PC-3 (cell line): Measurements from ENCODE around the gene HARS2. TPM values are rescaled to one million over a fixed set of nuclear protein-coding genes. Genes with fewer than 3 reads are reported as not detected.

ENCODE experiments used
- ATAC-seq: fragments of 200-7000 bp; cut with Tn5 transposase; 2 replicates; pipeline ENCODE4 v1.9.1; 2020; ENCODE audit warnings: mild to moderate bottlenecking, moderate library complexity
- BruUV-seq: library from RNA; stranded (reverse); fragments of 400-500 nt; replicated peaks from 2 replicates; lab custom pipeline; 2021; lab: Mats Ljungman, UMichigan
- CTCF ChIA-PET: fragments of 300-600 bp; sonication (Branson Sonifier 250); formaldehyde crosslinking; loops from one replicate; lab custom pipeline; 2022; ENCODE audit warnings: antibody characterized with exemption; lab: Charles Lee
- POLR2A ChIA-PET: fragments of 300-600 bp; sonication (Branson Sonifier 250); formaldehyde crosslinking; loops from one replicate; lab custom pipeline; 2022; ENCODE audit warnings: antibody characterized with exemption; ENCODE audit not compliant: unreplicated experiment; lab: Charles Lee
- DNase-seq: peaks from one replicate; pipeline ENCODE4 v3.0.0-alpha.2; 2015
- H2AFZ ChIP-seq: fragments of 300-600 bp; sonication (generic); 2 replicates; pipeline ENCODE4 v1.6.0; 2016; ENCODE audit warnings: antibody characterized with exemption, low read length
- H3F3A ChIP-seq: fragments of 300-600 bp; sonication (generic); one replicate; pipeline ENCODE4 v1.6.0; 2017; ENCODE audit warnings: antibody characterized with exemption, low read length, control low read depth, mild to moderate bottlenecking; ENCODE audit not compliant: unreplicated experiment
- H3K27ac ChIP-seq: fragments of 300-600 bp; sonication (generic); 2 replicates; pipeline ENCODE4 v1.5.1; 2016; ENCODE audit warnings: mild to moderate bottlenecking, low read length
- H3K27me3 ChIP-seq: fragments of 300-600 bp; sonication (generic); 2 replicates; pipeline ENCODE4 v1.6.1; 2016; ENCODE audit warnings: low read length, mixed read lengths
- H3K36me3 ChIP-seq: fragments of 300-600 bp; sonication (generic); 2 replicates; pipeline ENCODE4 v1.6.1; 2016; ENCODE audit warnings: low read depth, mixed run types, low read length, mixed read lengths
- H3K4me1 ChIP-seq: fragments of 300-600 bp; sonication (generic); 2 replicates; pipeline ENCODE4 v1.5.1; 2016; ENCODE audit warnings: low read length; ENCODE audit not compliant: insufficient read depth
- H3K4me2 ChIP-seq: fragments of 300-600 bp; sonication (generic); 2 replicates; pipeline ENCODE4 v1.6.0; 2016; ENCODE audit warnings: low read length
- H3K4me3 ChIP-seq: fragments of 300-600 bp; sonication (generic); 2 replicates; pipeline ENCODE4 v1.5.1; 2016; ENCODE audit warnings: mild to moderate bottlenecking, low read length, mixed read lengths
- H3K79me2 ChIP-seq: fragments of 300-600 bp; sonication (generic); 2 replicates; pipeline ENCODE4 v1.6.1; 2017; ENCODE audit warnings: low read length, mixed read lengths
- H3K9ac ChIP-seq: fragments of 300-600 bp; sonication (generic); 2 replicates; pipeline ENCODE4 v1.6.0; 2016; ENCODE audit warnings: mild to moderate bottlenecking, low read length
- H3K9me2 ChIP-seq: fragments of 300-600 bp; sonication (generic); replicated peaks from 2 replicates; pipeline ENCODE4 v1.6.1; 2016; ENCODE audit warnings: mixed run types, low read length, mixed read lengths
- H3K9me3 ChIP-seq: fragments of 300-600 bp; sonication (generic); 2 replicates; pipeline ENCODE4 v1.6.1; 2016; ENCODE audit warnings: low read length, mixed read lengths
- H4K20me1 ChIP-seq: fragments of 300-600 bp; sonication (generic); 2 replicates; pipeline ENCODE4 v1.6.1; 2016; ENCODE audit warnings: low read length, mixed read lengths
- CTCF ChIP-seq: fragments of 300-600 bp; sonication (generic); conservative IDR thresholded peaks from 2 replicates; pipeline ENCODE4 v1.5.1; 2017; ENCODE audit warnings: antibody characterized with exemption, low read depth, mild to moderate bottlenecking, low read length
- EZH2 ChIP-seq: fragments of 300-600 bp; sonication (generic); IDR thresholded peaks from one replicate; pipeline ENCODE4 v1.6.1; 2017; ENCODE audit warnings: antibody characterized with exemption, mild to moderate bottlenecking, low read length; ENCODE audit not compliant: unreplicated experiment
- EZH2phosphoT487 ChIP-seq: fragments of 300-600 bp; sonication (generic); IDR thresholded peaks from 2 replicates; pipeline ENCODE4 v1.6.1; 2018; ENCODE audit warnings: mild to moderate bottlenecking, antibody characterized with exemption, low read length, borderline replicate concordance
- intact Hi-C: fragments of 100-400 bp; cut with micrococcal nuclease; formaldehyde crosslinking; loops from 2 replicates; pipeline ENCODE4 v1.9.0; 2023
- microRNA-seq: library from miRNA; unstranded; fragments of <30 nt; microRNA quantifications from one replicate; pipeline ENCODE4 v1.1.0, GENCODE V29; 2020; ENCODE audit not compliant: unreplicated experiment
- total RNA-seq: library from RNA; depleted of rRNA; stranded (reverse); fragments of >200 nt; gene quantifications from 2 replicates; pipeline ENCODE4 v1.2.3, GENCODE V29; 2014; rRNA removed

HARS2 gene
- total RNA-seq, 1 experiment from 2014 or later, result 23.3 TPM

- H3K27ac ChIP-seq, result no peak overlapping the region
- no peaks in the 10 kb centered on the region for H4K20me1 ChIP-seq
- no peaks in the 10 kb centered on the region for H3K4me1 ChIP-seq
- H3K36me3 ChIP-seq, result no peaks in the 10 kb centered on the region
- no peak overlapping the region for H3K4me3 ChIP-seq
- no TSS peak for BruUV-seq
- no peak overlapping the region for H3K4me2 ChIP-seq
- TF ChIP-seq CTCF, result no peak
- TF ChIP-seq EZH2, result no peak
- no peak for TF ChIP-seq EZH2phosphoT487
- H3K9ac ChIP-seq, result no peak overlapping the region
- no peaks in the 10 kb centered on the region for H3K79me2 ChIP-seq
- intact Hi-C loops, result no loop called here
- POLR2A ChIA-PET, result no interaction called here
- CTCF ChIA-PET, result no interaction called here
- no peaks in the 10 kb centered on the region for H3F3A ChIP-seq
- no peak overlapping the region for H2AFZ ChIP-seq
- DNase-seq, result no peak
- ATAC-seq, result no peak
- no peaks in the 10 kb centered on the region for H3K9me2 ChIP-seq
- H3K9me3 ChIP-seq, result no peaks in the 10 kb centered on the region
- H3K27me3 ChIP-seq, result no peaks in the 10 kb centered on the region
These were observed 46.2 kb downstream of the HARS2 start for GRCh38 chr5:140737486-140737885.

DNA sequence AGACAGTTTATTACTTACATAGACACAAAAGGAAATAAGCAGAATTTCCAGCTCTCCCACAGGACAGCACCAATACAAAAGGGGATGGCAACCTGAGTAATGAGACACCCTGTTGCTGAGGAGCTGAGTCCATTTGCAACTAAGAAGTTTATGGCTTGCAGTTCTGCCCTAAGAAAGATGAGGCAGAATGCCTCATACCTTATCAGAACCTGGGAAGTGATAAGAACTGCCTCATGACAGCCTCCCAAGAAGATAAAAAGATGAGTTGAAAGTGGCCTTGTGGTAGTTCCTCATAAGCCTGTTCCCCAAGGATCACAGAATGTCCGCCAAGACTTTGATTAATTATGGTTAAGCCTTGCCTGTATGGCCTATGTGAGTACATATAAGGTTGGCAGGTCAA is 50.7 kb downstream of the HARS2 start:
- Histone ChIP-seq H3K79me2 (no peaks in the 10 kb centered on the region), H3K9me2 (no peaks in the 10 kb centered on the region), H3K27me3 (no peaks in the 10 kb centered on the region), H3K9ac (no peak overlapping the region), H3K4me2 (no peak overlapping the region), H3K4me1 (no peaks in the 10 kb centered on the region), H3F3A (no peaks in the 10 kb centered on the region), H4K20me1 (no peaks in the 10 kb centered on the region), H3K4me3 (no peak overlapping the region), H3K27ac (no peak overlapping the region), H2AFZ (no peak overlapping the region), H3K36me3 (no peaks in the 10 kb centered on the region), H3K9me3 (no peaks in the 10 kb centered on the region)
- ChIA-PET CTCF (no interaction called here), POLR2A (no interaction called here)
- TF ChIP-seq EZH2, result no peak
- TF ChIP-seq CTCF, result no peak
- no peak for TF ChIP-seq EZH2phosphoT487
- intact Hi-C loops, result no loop called here
- ATAC-seq (no peak), DNase-seq (no peak)
- no TSS peak for BruUV-seq

Small RNAs within 50 kb of the gene (microRNA-seq; reads per million reads assigned to microRNA genes)
- gene MIR3655, result not detected

Other genes with a start within 250 kb of the HARS2 start
- gene EIF4EBP3, start 143.8 kb upstream of the HARS2 start, total RNA-seq, result not detected in 2 replicates
- 48.6 and 55.8 TPM in 2 replicates for gene SRA1, start 134.0 kb upstream of the HARS2 start, total RNA-seq
- 11.4 and 13.6 TPM in 2 replicates for gene APBB3, start 126.9 kb upstream of the HARS2 start, total RNA-seq
- gene SLC35A4, start 126.6 kb upstream of the HARS2 start, total RNA-seq, result 25.0 and 29.1 TPM in 2 replicates
- not detected in 2 replicates for gene CD14, start 58.3 kb upstream of the HARS2 start, total RNA-seq
- gene TMCO6, start 52.0 kb upstream of the HARS2 start, total RNA-seq, result 12.7 and 16.5 TPM in 2 replicates
- 84.5 and 108 TPM in 2 replicates for gene NDUFA2, start 43.8 kb upstream of the HARS2 start, total RNA-seq
- 87.5 and 117 TPM in 2 replicates for gene IK, start 43.6 kb upstream of the HARS2 start, total RNA-seq
- 21.2 and 27.2 TPM in 2 replicates for gene WDR55, start 26.6 kb upstream of the HARS2 start, total RNA-seq
- gene DND1, start 17.9 kb upstream of the HARS2 start, total RNA-seq, result 0.75 and 1.1 TPM in 2 replicates
- 76.1 and 87.1 TPM in 2 replicates for gene HARS1, start 85 bp upstream of the HARS2 start, total RNA-seq
- 28.2 and 36.8 TPM in 2 replicates for gene ZMAT2, start 9.0 kb downstream of the HARS2 start, total RNA-seq
- not detected in 2 replicates for gene PCDHA1, start 94.7 kb downstream of the HARS2 start, total RNA-seq
- not detected in 2 replicates for gene PCDHA2, start 103.4 kb downstream of the HARS2 start, total RNA-seq
- gene PCDHA3, start 109.6 kb downstream of the HARS2 start, total RNA-seq, result not detected in 2 replicates
- gene PCDHA4, start 115.6 kb downstream of the HARS2 start, total RNA-seq, result 1.5 and 1.6 TPM in 2 replicates
- gene PCDHA5, start 130.2 kb downstream of the HARS2 start, total RNA-seq, result 1.3 and 1.5 TPM in 2 replicates
- 0.22 and 0.35 TPM in 2 replicates for gene PCDHA6, start 136.5 kb downstream of the HARS2 start, total RNA-seq
- 0.26 and 0.52 TPM in 2 replicates for gene PCDHA7, start 142.8 kb downstream of the HARS2 start, total RNA-seq
- gene PCDHA8, start 149.7 kb downstream of the HARS2 start, total RNA-seq, result 0.11 TPM in 1 of 2 replicates, not detected in the other
- 0.22 and 0.35 TPM in 2 replicates for gene PCDHA9, start 156.9 kb downstream of the HARS2 start, total RNA-seq
- 0.04 and 0.23 TPM in 2 replicates for gene PCDHA10, start 164.4 kb downstream of the HARS2 start, total RNA-seq
- gene PCDHA11, start 177.5 kb downstream of the HARS2 start, total RNA-seq, result 0.33 TPM in 1 of 2 replicates, not detected in the other
- gene PCDHA12, start 183.9 kb downstream of the HARS2 start, total RNA-seq, result 7.0 and 8.2 TPM in 2 replicates
- 3.2 and 6.2 TPM in 2 replicates for gene PCDHA13, start 190.7 kb downstream of the HARS2 start, total RNA-seq
- gene PCDHAC1, start 234.8 kb downstream of the HARS2 start, total RNA-seq, result 4.8 and 6.2 TPM in 2 replicates